Activated CD4-positive, alpha-beta T cell treated with anti-CD3 and anti-CD28 coated beads, Interleukin-2, amount 10 ng/mL, durations not matched to agents 7 days and 5 days (primary cell): ENCODE results near the gene ANO8. TPM values are rescaled to one million over a fixed set of nuclear protein-coding genes. Genes with fewer than 3 reads are reported as not detected.

Experiments
- CTCF ChIA-PET: fragments of 350-600 bp; sonication (Branson Sonifier 250); formaldehyde crosslinking; loops from one replicate; lab custom pipeline; 2021; ENCODE audit warnings: antibody characterized with exemption; lab: Charles Lee
- POLR2A ChIA-PET: fragments of 350-600 bp; sonication (Branson Sonifier 250); formaldehyde crosslinking; loops from one replicate; lab custom pipeline; 2021; ENCODE audit warnings: antibody characterized with exemption; lab: Charles Lee
- DNase-seq: peaks from one replicate; pipeline ENCODE4 v3.0.0-alpha.2; 2020
- H3K27ac Mint-ChIP-seq: one replicate; pipeline ENCODE4 v1.8.0; 2021; ENCODE audit warnings: mild to moderate bottlenecking, moderate library complexity, mixed read lengths
- H3K27me3 Mint-ChIP-seq: one replicate; pipeline ENCODE4 v1.8.0; 2021; ENCODE audit warnings: mixed read lengths
- H3K36me3 Mint-ChIP-seq: one replicate; pipeline ENCODE4 v1.8.0; 2021; ENCODE audit warnings: low read depth, mixed read lengths
- H3K4me1 Mint-ChIP-seq: one replicate; pipeline ENCODE4 v1.8.0; 2021; ENCODE audit warnings: mixed read lengths
- H3K4me3 Mint-ChIP-seq: one replicate; pipeline ENCODE4 v1.8.0; 2021; ENCODE audit warnings: mild to moderate bottlenecking, moderate library complexity, mixed read lengths
- H3K9me3 Mint-ChIP-seq: one replicate; pipeline ENCODE4 v1.8.0; 2021; ENCODE audit warnings: mixed read lengths
- total RNA-seq, 2 experiments: library from RNA; stranded (reverse); gene quantifications; one replicate each; pipeline ENCODE4 v1.2.3, GENCODE V29; 2021

Gene ANO8
- total RNA-seq, 2 experiments from 2014 or later, result 16.4 to 17.5 TPM

DNA sequence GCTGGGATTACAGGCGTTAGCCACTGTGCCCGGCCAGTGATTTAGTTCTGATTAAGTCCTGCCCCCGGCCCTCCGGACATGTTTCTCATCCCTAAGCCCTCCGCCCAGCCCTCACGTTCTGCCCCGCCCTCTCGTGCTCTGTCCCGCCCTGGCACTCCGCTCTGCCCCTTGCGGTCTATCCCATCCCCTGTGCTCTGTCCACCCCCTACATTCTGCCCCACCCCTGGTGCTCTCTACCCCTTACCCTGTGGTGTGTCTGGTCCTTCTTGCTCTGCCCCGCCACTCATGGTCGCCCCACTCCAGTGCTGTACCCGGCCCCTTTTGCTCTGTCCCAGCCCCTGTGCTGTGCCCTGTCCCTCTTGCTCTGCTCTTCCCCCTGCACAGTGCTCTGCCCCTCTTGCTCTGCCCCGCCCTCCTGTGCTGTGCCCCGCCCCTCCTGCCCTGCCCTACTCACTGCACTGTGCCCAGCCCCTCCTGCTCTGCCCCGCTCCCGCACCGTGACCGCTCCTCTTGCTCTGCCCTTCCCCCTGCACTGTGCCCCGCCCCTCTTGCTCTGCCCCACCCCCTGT is 5.7 kb upstream of the ANO8 start:
- H3K36me3 Mint-ChIP-seq, result peaks cover 3% of the 10 kb centered on the region
- no peak overlapping the region for H3K27ac Mint-ChIP-seq
- no peaks in the 10 kb centered on the region for H3K27me3 Mint-ChIP-seq
- H3K4me1 Mint-ChIP-seq, result peaks cover 27% of the 10 kb centered on the region
- no peaks in the 10 kb centered on the region for H3K9me3 Mint-ChIP-seq
- ChIA-PET POLR2A (no interaction called here), CTCF (interaction anchor here (0.6 to 1.4 kb wide), 2 partner anchors 10 to 27 kb away, joined by 3 to 4 read pairs; no protein-coding TSS in a partner anchor)
- H3K4me3 Mint-ChIP-seq, result no peak overlapping the region
- DNase-seq, result no peak

DNA sequence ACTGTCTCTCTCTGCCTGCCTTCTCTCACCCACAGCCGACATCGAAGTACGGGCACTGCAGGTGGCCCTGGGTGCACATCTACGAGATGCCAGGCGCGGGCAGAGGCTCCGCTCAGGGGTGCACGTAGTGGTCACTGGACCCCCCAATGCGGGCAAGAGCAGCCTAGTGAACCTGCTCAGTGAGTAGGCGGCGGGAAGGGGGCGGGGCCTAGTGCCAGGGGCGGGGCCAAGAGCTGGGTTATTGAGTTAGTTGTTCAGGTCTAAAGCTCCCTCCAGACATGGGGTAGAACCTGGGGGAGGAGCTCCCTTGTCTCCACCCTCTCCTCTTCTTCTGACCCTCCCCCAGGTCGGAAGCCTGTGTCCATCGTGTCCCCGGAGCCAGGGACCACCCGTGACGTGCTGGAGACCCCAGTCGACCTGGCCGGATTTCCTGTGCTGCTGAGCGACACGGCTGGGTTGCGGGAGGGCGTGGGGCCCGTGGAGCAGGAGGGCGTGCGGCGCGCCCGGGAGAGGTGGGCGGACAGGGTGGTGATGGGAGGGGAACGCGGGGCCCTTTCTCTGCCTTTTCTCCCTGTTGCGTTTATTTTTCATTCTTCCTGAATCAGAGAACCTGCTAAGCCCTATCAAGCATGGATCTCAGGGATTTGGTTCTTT is 4.6 kb upstream of the ANO8 start:
- no peaks in the 10 kb centered on the region for H3K27me3 Mint-ChIP-seq
- H3K27ac Mint-ChIP-seq, result no peak overlapping the region
- ChIA-PET POLR2A (no interaction called here), CTCF (interaction anchor here (0.5 to 1.4 kb wide), 3 partner anchors 9 to 61 kb away, joined by 3 to 4 read pairs (median 4); no protein-coding TSS in a partner anchor)
- no peaks in the 10 kb centered on the region for H3K9me3 Mint-ChIP-seq
- peak overlapping the region; percentile 79 for H3K4me3 Mint-ChIP-seq
- H3K36me3 Mint-ChIP-seq, result peaks cover 3% of the 10 kb centered on the region
- peaks cover 34% of the 10 kb centered on the region for H3K4me1 Mint-ChIP-seq
- peak; percentile 46 for DNase-seq

DNA sequence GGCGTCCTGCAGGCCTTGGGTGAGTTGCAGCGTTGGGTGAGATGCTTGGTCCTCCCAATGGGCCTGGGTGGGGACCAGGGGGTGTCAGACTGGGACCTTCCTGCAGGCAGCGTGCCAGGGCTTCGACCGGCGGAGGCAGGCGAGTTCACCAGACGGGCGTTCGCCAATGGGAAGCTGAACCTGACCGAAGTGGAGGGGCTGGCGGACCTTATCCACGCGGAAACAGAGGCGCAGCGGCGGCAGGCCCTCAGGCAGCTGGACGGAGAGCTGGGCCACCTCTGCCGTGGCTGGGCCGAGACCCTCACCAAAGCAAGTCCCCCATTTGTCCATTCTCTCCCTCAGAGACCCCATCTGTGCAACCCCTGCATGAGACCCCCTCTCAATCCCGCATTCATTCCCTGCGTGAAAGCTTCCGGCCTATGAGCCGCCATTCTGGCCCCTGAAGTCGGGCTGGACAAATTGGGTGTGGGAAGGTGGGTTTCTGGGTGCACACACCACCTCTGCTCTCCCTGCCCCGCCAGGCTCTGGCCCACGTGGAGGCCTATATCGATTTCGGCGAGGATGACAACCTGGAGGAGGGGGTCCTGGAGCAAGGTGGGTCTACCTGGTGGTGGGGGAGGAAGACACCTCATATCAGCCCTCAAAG is 3.9 kb upstream of the ANO8 start:
- Mint-ChIP-seq H3K9me3 (no peaks in the 10 kb centered on the region), H3K27ac (peak overlapping the region; percentile 89), H3K36me3 (peaks cover 6% of the 10 kb centered on the region), H3K27me3 (no peaks in the 10 kb centered on the region), H3K4me3 (peak overlapping the region; percentile 79), H3K4me1 (peaks cover 39% of the 10 kb centered on the region)
- POLR2A ChIA-PET, result no interaction called here
- CTCF ChIA-PET, result interaction anchor here (0.5 kb wide), 1 partner anchor 61 kb away, joined by 3 read pairs; no protein-coding TSS in a partner anchor
- DNase-seq, result no peak

DNA sequence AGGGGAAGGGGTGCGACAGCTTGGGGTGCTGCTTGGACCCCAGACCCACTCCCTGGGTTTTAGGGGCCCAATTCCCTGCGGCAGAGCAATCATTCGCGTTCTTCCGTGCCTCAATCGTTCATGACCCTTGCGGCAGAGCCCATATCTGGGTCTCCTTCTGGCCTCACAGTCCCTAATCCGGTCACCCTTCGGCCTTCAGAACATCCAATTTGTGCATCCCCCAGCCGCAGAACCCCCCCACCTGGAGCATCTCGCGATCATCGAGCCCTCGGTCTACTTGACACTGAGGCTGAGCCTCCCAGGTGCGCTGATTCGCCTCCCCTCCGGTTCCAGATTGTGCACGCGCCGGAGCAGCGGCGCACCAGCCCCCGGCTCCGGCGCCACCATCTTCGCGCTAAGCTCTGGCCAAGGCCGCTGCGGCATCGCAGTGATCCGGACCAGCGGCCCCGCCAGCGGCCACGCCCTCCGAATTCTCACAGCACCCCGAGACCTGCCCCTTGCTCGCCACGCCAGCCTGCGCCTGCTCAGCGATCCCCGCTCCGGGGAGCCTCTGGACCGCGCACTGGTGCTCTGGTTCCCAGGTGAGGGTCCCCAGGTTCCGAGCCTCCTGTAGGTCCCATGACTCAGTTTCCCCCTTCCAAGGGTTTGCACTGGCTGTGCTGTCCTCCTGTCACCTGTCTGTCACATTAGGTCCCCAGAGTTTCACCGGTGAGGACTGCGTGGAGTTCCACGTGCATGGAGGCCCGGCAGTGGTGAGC is 3.2 kb upstream of the ANO8 start:
- peak overlapping the region; percentile 89 for H3K27ac Mint-ChIP-seq
- H3K4me1 Mint-ChIP-seq, result peaks cover 43% of the 10 kb centered on the region
- peaks cover 8% of the 10 kb centered on the region for H3K36me3 Mint-ChIP-seq
- ChIA-PET CTCF (no interaction called here), POLR2A (interaction anchor here (0.6 kb wide), 1 partner anchor 73 kb away, joined by 3 read pairs; no protein-coding TSS in a partner anchor)
- no peaks in the 10 kb centered on the region for H3K9me3 Mint-ChIP-seq
- DNase-seq, result peak; percentile 45
- H3K4me3 Mint-ChIP-seq, result peak overlapping the region; percentile 79
- no peaks in the 10 kb centered on the region for H3K27me3 Mint-ChIP-seq

DNA sequence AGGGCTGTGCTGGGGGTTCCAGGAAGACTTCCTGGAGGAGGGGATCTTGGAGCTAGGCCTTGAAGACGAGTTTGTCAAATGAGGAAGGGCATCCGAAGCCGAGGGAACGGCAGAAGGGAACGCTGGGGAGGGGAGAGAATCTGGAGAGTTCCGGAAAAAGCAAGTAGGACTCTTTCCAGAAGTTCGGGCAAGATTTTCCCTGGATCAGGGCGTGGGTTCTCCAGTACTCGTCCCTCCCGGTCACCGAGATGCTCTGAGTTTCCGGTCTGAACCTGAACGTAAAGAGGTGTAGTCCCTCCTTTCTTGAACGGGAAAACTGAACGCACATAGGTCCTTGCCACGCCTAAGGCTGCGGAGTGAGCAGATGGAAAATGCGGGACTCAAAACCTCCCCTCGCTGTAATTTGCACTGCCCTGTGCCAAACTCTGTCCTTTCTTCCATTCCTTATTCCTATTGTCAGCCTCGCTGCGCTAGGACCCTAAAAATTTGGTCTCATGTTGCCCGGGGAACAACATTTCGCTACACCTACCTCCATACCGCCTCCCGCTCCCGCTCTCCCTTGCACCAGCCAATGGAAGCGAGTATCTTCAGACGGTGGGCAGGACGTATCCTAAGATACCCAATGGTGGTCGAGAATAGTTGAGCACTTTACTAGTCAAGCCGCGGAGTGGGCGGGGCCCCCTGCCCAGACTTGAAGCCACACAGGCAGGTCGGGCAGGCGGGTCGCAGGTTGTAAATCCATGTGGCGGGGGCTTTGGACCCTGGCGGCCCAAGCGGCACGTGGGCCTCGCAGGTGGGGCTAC is 2.4 kb upstream of the ANO8 start, which contains the start of gene GTPBP3:
TSS of gene GTPBP3 (plus strand) at position 682 of the 803 bp plus-strand sequence. CDS start at position 741, 59 bp downstream.
- ChIA-PET CTCF (no interaction called here), POLR2A (interaction anchor here (0.6 kb wide), 1 partner anchor 72 kb away, joined by 3 read pairs; no protein-coding TSS in a partner anchor)
- H3K4me3 Mint-ChIP-seq, result peak within 1 kb of the TSS; percentile 79
- peaks cover 49% of the 10 kb centered on the region for H3K4me1 Mint-ChIP-seq
- no peaks in the 10 kb centered on the region for H3K27me3 Mint-ChIP-seq
- H3K9me3 Mint-ChIP-seq, result no peaks in the 10 kb centered on the region
- H3K36me3 Mint-ChIP-seq, result peaks cover 12% of the 10 kb centered on the region
- H3K27ac Mint-ChIP-seq, result peak within 1 kb of the TSS; percentile 89
- peak; percentile 99 for DNase-seq

DNA sequence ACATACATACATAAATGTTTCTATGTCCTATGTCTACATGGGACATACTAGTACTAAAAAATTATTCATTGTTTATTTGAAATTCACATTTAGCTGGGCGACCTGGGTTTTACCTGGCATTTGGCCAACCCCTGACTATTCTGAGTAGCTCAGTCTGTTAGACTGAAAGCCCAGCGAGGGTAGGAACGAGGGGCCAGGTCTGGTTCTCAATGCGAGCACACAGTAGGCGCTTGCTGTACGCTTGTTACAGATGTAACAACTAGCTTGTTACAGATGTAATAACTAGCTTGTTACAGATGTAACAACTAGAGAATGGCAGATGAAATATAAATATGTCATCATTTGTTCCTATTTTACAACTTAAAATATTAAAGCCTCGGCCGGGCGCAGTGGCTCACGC is 920 bp upstream of the ANO8 start:
- CTCF ChIA-PET, result interaction anchor here (0.6 kb wide), 2 partner anchors 285 to 1405 kb away, joined by 3 to 4 read pairs; no protein-coding TSS in a partner anchor
- peaks cover 16% of the 10 kb centered on the region for H3K36me3 Mint-ChIP-seq
- H3K4me3 Mint-ChIP-seq, result peak overlapping the region; percentile 49
- peaks cover 51% of the 10 kb centered on the region for H3K4me1 Mint-ChIP-seq
- POLR2A ChIA-PET, result no interaction called here
- H3K27ac Mint-ChIP-seq, result no peak overlapping the region
- no peaks in the 10 kb centered on the region for H3K9me3 Mint-ChIP-seq
- H3K27me3 Mint-ChIP-seq, result peaks cover 2% of the 10 kb centered on the region
- DNase-seq, result no peak

DNA sequence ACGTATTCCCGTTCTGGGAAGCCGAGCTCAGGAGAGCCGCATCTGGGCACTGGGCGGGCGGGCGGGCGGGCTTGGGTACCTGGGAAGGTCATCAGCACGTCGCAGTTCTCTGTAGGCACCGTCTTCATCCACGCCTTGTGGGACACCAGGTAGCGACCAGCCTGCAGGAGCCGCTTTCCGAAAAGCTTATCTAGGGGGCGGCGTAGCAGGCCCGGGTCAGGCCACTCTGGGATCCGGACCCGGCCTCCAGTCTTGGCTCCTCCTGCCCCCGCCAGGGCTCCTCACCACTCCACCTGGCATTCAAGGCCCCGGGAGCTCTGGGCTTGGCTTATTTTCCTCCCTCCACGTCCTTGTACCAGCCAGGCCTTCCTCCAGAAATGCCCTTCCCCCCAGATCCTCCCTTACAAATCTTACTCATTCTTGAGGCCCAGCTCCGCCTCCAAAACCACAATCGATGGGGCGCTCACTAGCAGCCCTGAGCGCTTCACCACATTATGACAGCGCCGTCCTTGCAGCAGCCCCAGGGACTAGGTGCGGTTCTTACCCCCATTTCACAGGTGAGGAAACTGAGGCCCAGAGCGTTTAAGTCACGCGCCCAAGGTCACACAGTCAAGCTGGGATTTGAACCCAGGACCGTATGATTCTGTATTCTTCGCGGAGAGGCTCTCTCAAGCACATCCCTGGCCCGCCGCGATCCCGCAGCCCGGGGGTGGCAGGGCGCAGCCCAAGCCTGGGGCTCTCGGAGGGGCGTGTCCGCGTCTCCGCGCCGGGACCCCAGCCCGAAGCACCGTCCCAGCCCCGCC is 843 bp downstream of the ANO8 start:
- peaks cover 52% of the 10 kb centered on the region for H3K4me1 Mint-ChIP-seq
- H3K9me3 Mint-ChIP-seq, result no peaks in the 10 kb centered on the region
- H3K27me3 Mint-ChIP-seq, result peaks cover 13% of the 10 kb centered on the region
- peaks cover 16% of the 10 kb centered on the region for H3K36me3 Mint-ChIP-seq
- peak overlapping the region; percentile 95 for H3K27ac Mint-ChIP-seq
- peak; percentile 84 for DNase-seq
- H3K4me3 Mint-ChIP-seq, result peak overlapping the region; percentile 86
- POLR2A ChIA-PET, result no interaction called here
- CTCF ChIA-PET, result interaction anchor here (0.5 to 2.2 kb wide), 10 partner anchors 10 to 86 kb away, joined by 3 to 7 read pairs (median 4); partner anchors contain the start of genes DDA1, MRPL34 and MVB12A

DNA sequence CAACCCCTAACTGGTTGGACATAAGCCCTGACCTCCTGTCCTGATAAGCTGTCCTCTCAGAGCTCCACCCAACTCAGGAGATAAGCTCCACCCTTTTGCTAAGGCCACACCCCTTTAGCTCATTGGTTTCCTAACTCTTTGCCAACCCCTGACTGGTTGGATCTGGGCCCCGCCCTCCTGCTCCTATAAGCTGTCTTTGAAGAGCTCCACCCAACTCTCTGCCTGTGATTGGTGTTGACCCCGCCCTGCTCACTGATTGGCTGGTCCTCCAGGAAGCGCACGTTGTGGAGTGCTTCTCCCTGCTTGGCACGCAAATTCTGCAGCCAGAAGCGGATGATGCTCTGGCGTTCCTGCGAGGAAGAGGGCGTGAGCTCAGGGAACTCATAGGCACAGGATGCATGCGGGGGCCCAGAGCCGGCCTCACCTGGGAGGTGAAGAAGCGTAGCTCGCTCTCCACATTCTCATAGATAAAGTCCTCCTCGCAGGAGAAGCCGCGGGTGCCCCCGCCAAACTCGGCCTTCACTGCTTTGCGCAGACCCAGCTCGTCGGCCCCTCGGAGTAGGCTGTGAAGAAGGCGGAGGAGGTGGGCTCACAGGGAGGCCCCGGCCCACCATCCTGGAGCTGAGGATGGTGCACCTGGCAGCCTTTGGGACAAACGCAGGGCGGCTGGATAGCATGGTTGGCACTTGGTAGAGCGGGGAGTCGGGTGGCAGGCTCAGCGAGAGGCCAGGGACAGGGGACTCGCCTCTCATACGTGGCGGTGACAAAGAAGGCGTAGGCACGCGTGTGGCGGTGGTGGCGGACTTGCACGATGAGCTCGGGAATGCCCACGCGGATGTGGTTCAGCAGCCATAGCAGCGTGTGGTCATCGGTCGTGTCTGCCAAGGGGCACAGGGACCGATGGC is 1.7 kb downstream of the ANO8 start:
- Mint-ChIP-seq H3K9me3 (no peaks in the 10 kb centered on the region), H3K36me3 (peaks cover 16% of the 10 kb centered on the region), H3K4me3 (peak overlapping the region; percentile 54), H3K27ac (no peak overlapping the region), H3K4me1 (peaks cover 43% of the 10 kb centered on the region), H3K27me3 (peaks cover 13% of the 10 kb centered on the region)
- ChIA-PET CTCF (interaction anchor here (0.5 to 2.2 kb wide), 14 partner anchors 9 to 73 kb away, joined by 3 to 7 read pairs (median 4); partner anchors contain the start of genes DDA1 and MRPL34), POLR2A (no interaction called here)
- DNase-seq, result peak; percentile 55

DNA sequence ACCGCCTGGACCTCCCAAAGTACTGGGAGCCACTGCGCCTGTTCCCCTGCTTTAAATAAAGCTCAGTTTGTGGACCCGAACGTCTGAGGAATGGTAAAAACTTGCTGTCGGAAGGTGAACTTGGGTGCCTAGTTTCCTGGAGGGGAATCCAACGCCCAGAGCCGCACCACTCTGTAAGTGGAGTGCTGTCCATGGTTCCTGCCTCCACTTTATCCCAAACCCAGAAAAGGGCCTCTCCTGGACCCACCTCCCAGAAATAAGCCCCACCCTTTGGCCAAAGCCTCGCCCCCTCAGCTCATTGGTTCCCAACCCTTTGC is 2.3 kb downstream of the ANO8 start:
- Mint-ChIP-seq H3K36me3 (peaks cover 16% of the 10 kb centered on the region), H3K27me3 (peaks cover 13% of the 10 kb centered on the region), H3K4me3 (no peak overlapping the region), H3K27ac (no peak overlapping the region), H3K4me1 (peaks cover 42% of the 10 kb centered on the region), H3K9me3 (no peaks in the 10 kb centered on the region)
- ChIA-PET CTCF (interaction anchor here (0.6 to 2.2 kb wide), 9 partner anchors 8 to 416 kb away, joined by 3 to 7 read pairs (median 3); partner anchors contain the start of gene MRPL34), POLR2A (no interaction called here)
- no peak for DNase-seq

DNA sequence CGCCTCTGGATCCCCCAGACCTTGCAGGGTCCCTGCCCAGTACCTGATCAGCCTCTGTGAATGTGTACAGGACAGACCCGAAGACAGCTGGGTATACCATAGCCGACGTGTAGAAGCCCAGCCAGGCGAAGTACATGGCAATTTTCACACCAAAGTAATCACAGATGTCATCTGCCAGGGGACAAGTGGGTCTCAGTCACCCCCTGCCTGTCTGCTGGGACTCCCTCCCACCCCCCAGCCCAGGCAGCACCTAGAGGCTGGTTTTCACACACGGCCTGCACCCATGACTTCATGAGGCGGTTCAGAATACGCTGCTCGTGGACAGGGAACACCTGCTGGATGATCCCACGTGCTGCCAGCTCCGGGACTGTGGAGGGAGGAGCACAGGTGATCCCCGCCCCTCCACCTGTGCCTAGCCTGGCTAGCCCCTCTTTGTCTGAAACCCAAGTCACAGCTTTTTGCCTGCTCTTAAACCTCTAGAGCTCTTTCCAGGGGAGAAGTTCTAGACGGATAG is 3.6 kb downstream of the ANO8 start:
- peaks cover 16% of the 10 kb centered on the region for H3K36me3 Mint-ChIP-seq
- no peak overlapping the region for H3K4me3 Mint-ChIP-seq
- CTCF ChIA-PET, result interaction anchor here (0.9 to 1.9 kb wide), 4 partner anchors 9 to 22 kb away, joined by 3 to 4 read pairs (median 4); partner anchors contain the start of gene DDA1
- no peak for DNase-seq
- H3K4me1 Mint-ChIP-seq, result peaks cover 37% of the 10 kb centered on the region
- POLR2A ChIA-PET, result no interaction called here
- peaks cover 13% of the 10 kb centered on the region for H3K27me3 Mint-ChIP-seq
- H3K27ac Mint-ChIP-seq, result no peak overlapping the region
- H3K9me3 Mint-ChIP-seq, result no peaks in the 10 kb centered on the region
